HT1080 (cell line): ENCODE measurements around the gene SERINC1. TPM values are rescaled to one million over a fixed set of nuclear protein-coding genes. Genes with fewer than 3 reads are reported as not detected.

ENCODE experiments used
- DNase-seq: peaks from one replicate; pipeline ENCODE4 v3.0.0-alpha.2; 2015; ENCODE audit warnings: low read depth
- small RNA-seq: library from RNA; depleted of rRNA; stranded (forward); fragments of <200 nt; gene quantifications from one replicate; pipeline ENCODE3, GENCODE V24; 2014
- total RNA-seq: library from RNA; depleted of rRNA; stranded (reverse); fragments of >200 nt; shearing (Covaris generic); gene quantifications from 2 replicates; pipeline ENCODE4 v1.2.3, GENCODE V29; 2014; rRNA removed

SERINC1 gene
- total RNA-seq, 1 experiment from 2014 or later, result 78.5 TPM

DNA sequence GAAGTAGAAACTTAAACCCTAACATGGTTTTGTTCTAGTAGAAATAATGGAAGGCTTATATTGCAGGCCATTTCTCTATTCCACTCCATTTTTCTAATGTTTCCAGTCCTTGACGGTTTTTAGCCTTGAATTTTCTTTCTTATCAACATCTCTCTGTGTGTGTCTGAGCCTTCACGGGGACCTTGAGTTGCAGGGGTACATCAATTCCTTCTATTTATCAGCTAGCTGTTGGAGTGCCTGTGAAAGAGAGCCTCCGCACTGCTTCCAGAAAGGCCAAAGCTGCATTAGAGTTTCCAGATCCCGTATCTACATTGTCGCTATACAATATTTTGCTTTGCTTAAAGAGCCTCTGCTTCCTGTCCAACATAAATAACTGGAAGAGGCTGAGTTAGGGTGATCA, 77.6 kb downstream of the SERINC1 start:
- DNase-seq, result no peak

DNA sequence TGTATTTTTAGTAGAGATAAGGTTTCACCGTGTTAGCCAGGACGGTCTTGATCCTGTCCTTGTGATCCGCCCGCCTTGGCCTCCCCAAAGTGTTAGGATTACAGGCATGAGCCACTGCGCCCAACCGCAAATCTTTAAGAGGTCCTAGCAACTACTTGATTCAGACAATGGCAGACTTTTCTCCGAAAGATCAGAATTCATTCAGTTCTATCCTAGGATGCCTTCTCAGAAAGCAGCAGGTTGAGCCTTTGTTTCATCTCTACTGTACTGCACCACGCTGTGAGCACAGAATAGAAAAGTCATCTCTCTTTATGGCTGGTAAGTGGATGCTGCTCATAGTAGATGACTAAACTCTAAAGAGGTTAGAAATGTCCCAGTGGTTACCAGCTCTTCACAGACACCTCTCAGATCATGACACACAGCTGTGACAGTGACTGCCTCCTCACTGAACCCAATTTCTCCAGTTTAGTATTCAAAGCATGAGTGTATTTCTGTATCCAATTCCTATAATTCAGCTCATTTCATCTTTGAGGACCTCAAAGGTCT, 78.2 kb downstream of the SERINC1 start:
- no peak for DNase-seq

Small RNA genes within 50 kb of the gene (small RNA-seq; reads per million reads assigned to genes)
- not detected for gene Z99129.1

Other genes starting within 250 kb of the SERINC1 start
- gene HSF2, start 72.2 kb downstream of the SERINC1 start, total RNA-seq, result 13.3 and 26.0 TPM in 2 replicates
- 0.23 and 1.3 TPM in 2 replicates for gene PKIB, start 138.6 kb upstream of the SERINC1 start, total RNA-seq